K562 (cell line): Measurements from ENCODE around the gene PYGB. TPM values are rescaled to one million over a fixed set of nuclear protein-coding genes. Genes with fewer than 3 reads are reported as not detected.

ENCODE experiments used
- ADNP ChIP-seq: fragments of 200-800 bp; sonication (Bioruptor generic); IDR thresholded peaks from 2 replicates; pipeline ENCODE4 v1.6.1; 2016; ENCODE audit warnings: missing genetic modification characterization, missing compliant biosample characterization
- CEBPG ChIP-seq, 3 experiments: fragments of 200-800 bp in 1 of 3; sonication (Bioruptor generic) in 1 of 3; sonication (generic) in 1 of 3; formaldehyde crosslinking in 1 of 3; IDR thresholded peaks in 2 of 3; conservative IDR thresholded peaks in 1 of 3; 2 replicates each; pipeline versions ENCODE4 v1.6.1 to v1.8.0; 2016 to 2022; ENCODE audit warnings: missing compliant biosample characterization in 2 of 3, missing genetic modification characterization in 2 of 3, mild to moderate bottlenecking in 1 of 3, missing genetic modification reagents in 1 of 3
- EZH2 ChIP-seq: IDR thresholded peaks from 2 replicates; pipeline ENCODE4 v1.6.1; 2012; ENCODE audit warnings: low read depth, mild to moderate bottlenecking, inconsistent platforms, low read length, borderline replicate concordance
- FOXK2 ChIP-seq, 2 experiments: fragments of 450-650 bp; IDR thresholded peaks in 1 of 2; conservative IDR thresholded peaks in 1 of 2; 2 replicates each; pipeline ENCODE4 v1.6.1; 2016; ENCODE audit warnings: low read depth in 2 of 2, mild to moderate bottlenecking in 1 of 2
- GTF2A2 ChIP-seq: IDR thresholded peaks from 2 replicates; pipeline ENCODE4 v1.6.1; 2016; ENCODE audit warnings: mild to moderate bottlenecking, missing genetic modification characterization, missing compliant biosample characterization
- KDM5B ChIP-seq: fragments of 200-600 bp; sonication (generic); IDR thresholded peaks from 2 replicates; pipeline ENCODE4 v1.6.1; 2012; ENCODE audit warnings: low read depth, mild to moderate bottlenecking, moderate library complexity, low read length, control low read depth, inconsistent platforms; ENCODE audit not compliant: insufficient replicate concordance
- KLF6 ChIP-seq: fragments of 250-450 bp; sonication (Bioruptor Pico); IDR thresholded peaks from 2 replicates; pipeline ENCODE4 v1.4.0; 2020; ENCODE audit warnings: mild to moderate bottlenecking, moderate library complexity, borderline replicate concordance
- MCM2 ChIP-seq: fragments of 450-650 bp; IDR thresholded peaks from 2 replicates; pipeline ENCODE4 v1.6.1; 2017; ENCODE audit warnings: low read depth, mild to moderate bottlenecking
- POLR2G ChIP-seq: fragments of 200-400 bp; formaldehyde crosslinking; IDR thresholded peaks from 2 replicates; pipeline ENCODE4 v1.6.1; 2017; ENCODE audit warnings: low read depth, mild to moderate bottlenecking, antibody characterized with exemption, low read length, moderate library complexity
- RB1 ChIP-seq: fragments of 450-650 bp; IDR thresholded peaks from 2 replicates; pipeline ENCODE4 v1.6.1; 2017; ENCODE audit warnings: low read depth, mild to moderate bottlenecking
- TFAM ChIP-seq: fragments of 250-450 bp; sonication (Bioruptor Pico); conservative IDR thresholded peaks from 2 replicates; pipeline ENCODE4 v1.5.0; 2021; ENCODE audit warnings: mild to moderate bottlenecking, moderate library complexity
- ZBTB7A ChIP-seq: IDR thresholded peaks from 2 replicates; pipeline ENCODE4 v1.6.1; 2011; ENCODE audit warnings: low read depth, mild to moderate bottlenecking, low read length, moderate library complexity, borderline replicate concordance; ENCODE audit not compliant: control insufficient read depth
- ZC3H4 ChIP-seq: sonication (generic); formaldehyde crosslinking; IDR thresholded peaks from 2 replicates; pipeline ENCODE4 v1.9.0; 2021; ENCODE audit warnings: missing genetic modification reagents, borderline replicate concordance
- ZNF184 ChIP-seq: sonication (generic); formaldehyde crosslinking; IDR thresholded peaks from 2 replicates; pipeline ENCODE4 v1.5.0; 2020; ENCODE audit warnings: missing genetic modification reagents
- ZNF224 ChIP-seq: sonication (generic); formaldehyde crosslinking; IDR thresholded peaks from 2 replicates; pipeline ENCODE4 v1.8.0; 2022; ENCODE audit warnings: mild to moderate bottlenecking, missing genetic modification reagents
- ZNF3 ChIP-seq: fragments of 250-450 bp; sonication (Bioruptor Pico); IDR thresholded peaks from 2 replicates; pipeline ENCODE4 v1.5.0; 2021; ENCODE audit warnings: mild to moderate bottlenecking, moderate library complexity
- ZNF431 ChIP-seq: sonication (generic); formaldehyde crosslinking; IDR thresholded peaks from 2 replicates; pipeline ENCODE4 v1.8.0; 2022; ENCODE audit warnings: mild to moderate bottlenecking, missing genetic modification reagents
- ZNF584 ChIP-seq: fragments of 200-800 bp; sonication (Bioruptor generic); IDR thresholded peaks from 2 replicates; pipeline ENCODE4 v1.6.1; 2016; ENCODE audit warnings: low read depth, mild to moderate bottlenecking, missing genetic modification characterization, missing compliant biosample characterization
- ZNF696 ChIP-seq: fragments of 250-450 bp; sonication (Bioruptor Pico); conservative IDR thresholded peaks from 2 replicates; pipeline ENCODE4 v1.4.0; 2020; ENCODE audit warnings: mild to moderate bottlenecking, moderate library complexity
- ZNF717 ChIP-seq: fragments of 250-450 bp; sonication (Bioruptor Pico); IDR thresholded peaks from 2 replicates; pipeline ENCODE4 v1.5.0; 2021
- polyA plus RNA-seq, 8 experiments: library from polyadenylated mRNA; depleted of rRNA in 4 of 8; stranded (reverse) in 5 of 8; unstranded in 3 of 8; fragments of >200 nt; fragmentation: Nextera tagmentation in 2 of 8; fragmentation: Illumina TruSeq in 1 of 8; extraction: Ambion mirVana in 2 of 8; extraction: Trizol in 1 of 8; gene quantifications; 2 replicates each; pipeline versions ENCODE4 v1.2.1 to v1.2.3, GENCODE V29; 2011 to 2014; ENCODE audit warnings: inconsistent platforms in 1 of 8, missing spikeins in 1 of 8
- total RNA-seq, 7 experiments: library from RNA; depleted of rRNA in 6 of 7; stranded (reverse); fragments of >200 nt in 6 of 7; fragmentation: Illumina TruSeq in 2 of 7; extraction: Trizol in 2 of 7; gene quantifications; 2 replicates each; pipeline versions ENCODE4 v1.2.1 to v1.2.3, GENCODE V29; 2011 to 2021; ENCODE audit warnings: low replicate concordance in 1 of 7
- TF ChIP-seq, protein P1 (sequence below): sonication (generic); formaldehyde crosslinking; IDR thresholded peaks from 2 replicates; pipeline ENCODE4 v1.5.0; 2020; ENCODE audit warnings: missing genetic modification reagents
- TF ChIP-seq, protein P2 (sequence below): fragments of 450-650 bp; formaldehyde crosslinking; IDR thresholded peaks from 2 replicates; pipeline ENCODE4 v1.4.0; 2022; ENCODE audit warnings: missing genetic modification characterization
- TF ChIP-seq, protein P3 (sequence below): fragments of 450-650 bp; conservative IDR thresholded peaks from 2 replicates; pipeline ENCODE4 v1.6.1; 2016; ENCODE audit warnings: missing genetic modification characterization, low read depth, mild to moderate bottlenecking, missing compliant biosample characterization, moderate library complexity
- TF ChIP-seq, protein P4 (sequence below): sonication (generic); formaldehyde crosslinking; IDR thresholded peaks from 2 replicates; pipeline ENCODE4 v1.8.0; 2022; ENCODE audit warnings: mild to moderate bottlenecking, missing genetic modification reagents, borderline replicate concordance

PYGB gene
- total and polyA plus RNA-seq, 9 of the 15 experiments (the other 6 are each of a cell fraction or from before 2014, with no cell fraction given) = 0.34 to 18.0 (median 9.8) TPM

DNA sequence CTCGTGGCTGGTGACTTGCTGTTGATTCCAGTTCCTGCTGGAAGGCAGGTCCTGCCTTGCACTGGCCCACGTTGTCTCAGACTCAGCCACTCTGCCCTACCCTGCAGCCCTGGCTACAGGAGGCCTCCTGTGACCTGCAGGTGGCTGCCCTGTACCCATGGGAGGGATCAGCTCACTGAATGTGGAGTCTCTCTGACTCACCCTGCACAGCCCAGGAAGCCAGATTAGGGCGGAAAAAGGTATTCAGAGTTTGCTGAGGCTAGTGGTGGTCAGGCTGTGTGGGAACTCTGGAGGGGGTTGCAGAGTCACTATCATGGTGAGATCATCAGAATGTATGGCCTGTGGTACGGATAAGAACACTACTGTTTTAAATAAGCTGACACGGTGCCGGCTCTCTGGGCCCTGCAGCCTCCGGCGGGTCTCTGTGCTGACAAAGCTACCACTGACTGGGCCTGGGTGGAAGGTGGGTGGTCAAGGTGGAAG lies 24.7 kb upstream of the PYGB start (continued):
- TF ChIP-seq, protein P1, sequence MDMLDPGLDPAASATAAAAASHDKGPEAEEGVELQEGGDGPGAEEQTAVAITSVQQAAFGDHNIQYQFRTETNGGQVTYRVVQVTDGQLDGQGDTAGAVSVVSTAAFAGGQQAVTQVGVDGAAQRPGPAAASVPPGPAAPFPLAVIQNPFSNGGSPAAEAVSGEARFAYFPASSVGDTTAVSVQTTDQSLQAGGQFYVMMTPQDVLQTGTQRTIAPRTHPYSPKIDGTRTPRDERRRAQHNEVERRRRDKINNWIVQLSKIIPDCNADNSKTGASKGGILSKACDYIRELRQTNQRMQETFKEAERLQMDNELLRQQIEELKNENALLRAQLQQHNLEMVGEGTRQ = no peak
- TF ChIP-seq TFAM (CRISPR knock-in tag) (no peak), ZC3H4 (CRISPR knock-in tag) (no peak), FOXK2 (conservative IDR thresholded peaks at IDR 0.05 in 1 of 2, IDR thresholded peaks at IDR 0.05 in 1 of 2; ENCODE audit: low read depth in 2 of 2) (no peak), RB1 (no peak), ZNF696 (CRISPR knock-in tag) (no peak), ZNF184 (CRISPR knock-in tag) (no peak), KDM5B (no peak), POLR2G (no peak), ZNF3 (CRISPR knock-in tag) (no peak), ZNF584 (CRISPR knock-in tag) (no peak), GTF2A2 (tag) (no peak), ADNP (tag) (no peak), CEBPG (CRISPR knock-in tag; IDR thresholded peaks at IDR 0.05) (no peak), CEBPG (tag; conservative IDR thresholded peaks at IDR 0.05 in 1 of 2, IDR thresholded peaks at IDR 0.05 in 1 of 2) (no peak), ZNF431 (CRISPR knock-in tag) (no peak), ZNF224 (CRISPR knock-in tag) (no peak), EZH2 (no peak), ZNF717 (CRISPR knock-in tag) (no peak), MCM2 (no peak), KLF6 (CRISPR knock-in tag) (no peak), ZBTB7A (peak; percentile 29; the same call in 1 of the 2 replicates)
- TF ChIP-seq, protein P2, sequence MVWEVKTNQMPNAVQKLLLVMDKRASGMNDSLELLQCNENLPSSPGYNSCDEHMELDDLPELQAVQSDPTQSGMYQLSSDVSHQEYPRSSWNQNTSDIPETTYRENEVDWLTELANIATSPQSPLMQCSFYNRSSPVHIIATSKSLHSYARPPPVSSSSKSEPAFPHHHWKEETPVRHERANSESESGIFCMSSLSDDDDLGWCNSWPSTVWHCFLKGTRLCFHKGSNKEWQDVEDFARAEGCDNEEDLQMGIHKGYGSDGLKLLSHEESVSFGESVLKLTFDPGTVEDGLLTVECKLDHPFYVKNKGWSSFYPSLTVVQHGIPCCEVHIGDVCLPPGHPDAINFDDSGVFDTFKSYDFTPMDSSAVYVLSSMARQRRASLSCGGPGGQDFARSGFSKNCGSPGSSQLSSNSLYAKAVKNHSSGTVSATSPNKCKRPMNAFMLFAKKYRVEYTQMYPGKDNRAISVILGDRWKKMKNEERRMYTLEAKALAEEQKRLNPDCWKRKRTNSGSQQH (CRISPR knock-in tag) = no peak
- TF ChIP-seq, protein P3, sequence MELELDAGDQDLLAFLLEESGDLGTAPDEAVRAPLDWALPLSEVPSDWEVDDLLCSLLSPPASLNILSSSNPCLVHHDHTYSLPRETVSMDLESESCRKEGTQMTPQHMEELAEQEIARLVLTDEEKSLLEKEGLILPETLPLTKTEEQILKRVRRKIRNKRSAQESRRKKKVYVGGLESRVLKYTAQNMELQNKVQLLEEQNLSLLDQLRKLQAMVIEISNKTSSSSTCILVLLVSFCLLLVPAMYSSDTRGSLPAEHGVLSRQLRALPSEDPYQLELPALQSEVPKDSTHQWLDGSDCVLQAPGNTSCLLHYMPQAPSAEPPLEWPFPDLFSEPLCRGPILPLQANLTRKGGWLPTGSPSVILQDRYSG = no peak
- TF ChIP-seq, protein P4, sequence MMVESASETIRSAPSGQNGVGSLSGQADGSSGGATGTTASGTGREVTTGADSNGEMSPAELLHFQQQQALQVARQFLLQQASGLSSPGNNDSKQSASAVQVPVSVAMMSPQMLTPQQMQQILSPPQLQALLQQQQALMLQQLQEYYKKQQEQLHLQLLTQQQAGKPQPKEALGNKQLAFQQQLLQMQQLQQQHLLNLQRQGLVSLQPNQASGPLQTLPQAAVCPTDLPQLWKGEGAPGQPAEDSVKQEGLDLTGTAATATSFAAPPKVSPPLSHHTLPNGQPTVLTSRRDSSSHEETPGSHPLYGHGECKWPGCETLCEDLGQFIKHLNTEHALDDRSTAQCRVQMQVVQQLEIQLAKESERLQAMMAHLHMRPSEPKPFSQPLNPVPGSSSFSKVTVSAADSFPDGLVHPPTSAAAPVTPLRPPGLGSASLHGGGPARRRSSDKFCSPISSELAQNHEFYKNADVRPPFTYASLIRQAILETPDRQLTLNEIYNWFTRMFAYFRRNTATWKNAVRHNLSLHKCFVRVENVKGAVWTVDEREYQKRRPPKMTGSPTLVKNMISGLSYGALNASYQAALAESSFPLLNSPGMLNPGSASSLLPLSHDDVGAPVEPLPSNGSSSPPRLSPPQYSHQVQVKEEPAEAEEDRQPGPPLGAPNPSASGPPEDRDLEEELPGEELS (CRISPR knock-in tag) = no peak
